NT2/D1 (cell line): ENCODE results near the gene GALC.

Experiments
- SUZ12 ChIP-seq: IDR thresholded peaks from 2 replicates; pipeline ENCODE4 v1.6.1; 2011; ENCODE audit not compliant: insufficient read length, insufficient read depth; ENCODE audit errors: extremely low read depth
- YY1 ChIP-seq: IDR thresholded peaks from 2 replicates; pipeline ENCODE4 v1.6.1; 2011; ENCODE audit not compliant: insufficient read length, insufficient read depth
- ZNF274 ChIP-seq: IDR thresholded peaks from 2 replicates; pipeline ENCODE4 v1.6.1; 2011; ENCODE audit warnings: mild to moderate bottlenecking, low read depth, low read length

DNA sequence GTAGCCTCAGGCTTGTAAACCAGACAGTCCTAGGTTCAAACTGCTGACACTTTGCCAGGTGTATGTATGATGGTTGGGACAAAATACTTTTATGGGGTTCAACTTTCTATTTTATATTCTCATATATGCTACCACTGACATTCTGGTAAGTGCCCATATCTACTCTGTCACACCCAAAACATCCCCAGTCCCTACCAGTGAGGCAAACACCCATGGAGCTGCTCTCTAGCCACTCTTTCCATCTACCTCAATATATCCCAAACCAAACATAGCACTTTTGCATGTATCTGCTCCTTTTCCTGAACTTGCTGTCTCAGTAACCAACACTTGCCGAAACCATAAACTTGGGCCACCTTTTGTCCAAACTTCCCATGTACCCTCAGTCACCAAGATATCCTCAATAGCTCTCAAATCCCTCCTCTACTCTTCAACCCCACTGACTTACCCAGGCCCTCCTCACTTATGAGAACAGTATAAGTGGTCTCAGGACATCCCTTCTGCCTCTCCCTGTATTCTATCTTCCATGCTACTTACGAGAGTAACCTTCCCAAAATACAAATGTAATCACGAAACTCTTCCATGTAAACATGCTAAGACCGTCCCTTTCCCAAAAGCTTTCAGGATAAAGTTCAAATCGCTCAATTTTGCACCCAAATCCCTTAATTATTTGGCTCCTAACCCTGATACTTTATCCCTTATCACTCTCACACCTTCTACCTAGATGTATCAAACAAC is 3.6 kb downstream of the GALC start:
- TF ChIP-seq YY1 (no peak), ZNF274 (no peak), SUZ12 (no peak)
